Skeletal muscle satellite cell (primary cell): ENCODE results near the gene CCDC107.
A peak's percentile ranks its signal among the peaks of the same experiment; 100 is the strongest.

ENCODE experiments used
- H3K27me3 ChIP-seq: 2 replicates; pipeline ENCODE4 v1.7.0; 2013; ENCODE audit warnings: low read length; ENCODE audit not compliant: control insufficient read depth, insufficient read depth
- H3K36me3 ChIP-seq: 2 replicates; pipeline ENCODE4 v1.7.0; 2013; ENCODE audit warnings: mild to moderate bottlenecking, control low read depth, low read length; ENCODE audit not compliant: insufficient read depth
- H3K4me1 ChIP-seq: 2 replicates; pipeline ENCODE4 v1.7.0; 2013; ENCODE audit warnings: low read length; ENCODE audit not compliant: control insufficient read depth, insufficient read depth
- H3K4me2 ChIP-seq: 2 replicates; pipeline ENCODE4 v1.7.0; 2013; ENCODE audit warnings: mild to moderate bottlenecking, low read length
- H3K4me3 ChIP-seq: 2 replicates; pipeline ENCODE4 v1.7.0; 2013; ENCODE audit warnings: low read length
- H3K9ac ChIP-seq: 2 replicates; pipeline ENCODE4 v1.7.0; 2013; ENCODE audit warnings: mild to moderate bottlenecking, low read depth, low read length, moderate library complexity
- H3K9me3 ChIP-seq: replicated peaks from 2 replicates; pipeline ENCODE4 v1.7.0; 2013; ENCODE audit warnings: mild to moderate bottlenecking, control low read depth, low read length

The CCDC107 gene

DNA sequence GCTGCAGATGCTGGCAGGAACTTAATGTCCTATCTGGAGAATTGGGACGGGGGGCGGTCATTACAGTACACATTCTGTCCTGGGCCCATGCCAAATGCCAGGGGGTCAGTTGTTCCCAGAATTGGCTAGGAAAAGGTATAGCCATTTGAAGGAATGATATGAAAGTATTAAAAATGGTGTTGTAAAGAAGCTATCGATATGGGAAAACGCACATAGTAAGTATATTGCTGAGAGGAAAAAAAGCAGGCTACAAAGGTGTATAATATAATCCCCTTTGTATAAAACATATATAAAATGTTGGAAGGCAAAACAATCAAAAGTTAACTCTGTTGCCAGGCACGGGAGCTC is 7.4 kb downstream of the CCDC107 start:
- Histone ChIP-seq H3K4me3 (peak overlapping the region; percentile 75), H3K27me3 (no peaks in the 10 kb centered on the region), H3K4me1 (peaks cover 32% of the 10 kb centered on the region), H3K9ac (peak overlapping the region; percentile 74), H3K36me3 (peaks cover 11% of the 10 kb centered on the region), H3K9me3 (no peaks in the 10 kb centered on the region), H3K4me2 (peak overlapping the region; percentile 91)

GRCh38 chr9:35666045-35666444 is 8.0 kb downstream of the CCDC107 start:
- H3K36me3 ChIP-seq, result peaks cover 7% of the 10 kb centered on the region
- no peaks in the 10 kb centered on the region for H3K9me3 ChIP-seq
- H3K4me1 ChIP-seq, result peaks cover 26% of the 10 kb centered on the region
- no peaks in the 10 kb centered on the region for H3K27me3 ChIP-seq
- H3K4me3 ChIP-seq, result no peak overlapping the region
- H3K4me2 ChIP-seq, result no peak overlapping the region
- no peak overlapping the region for H3K9ac ChIP-seq

- Histone ChIP-seq H3K9ac (no peak overlapping the region), H3K4me3 (no peak overlapping the region), H3K4me1 (peaks cover 23% of the 10 kb centered on the region), H3K27me3 (no peaks in the 10 kb centered on the region), H3K36me3 (peaks cover 7% of the 10 kb centered on the region), H3K4me2 (no peak overlapping the region), H3K9me3 (no peaks in the 10 kb centered on the region)
These were observed 8.5 kb downstream of the CCDC107 start for GRCh38 chr9:35666549-35666948.

DNA sequence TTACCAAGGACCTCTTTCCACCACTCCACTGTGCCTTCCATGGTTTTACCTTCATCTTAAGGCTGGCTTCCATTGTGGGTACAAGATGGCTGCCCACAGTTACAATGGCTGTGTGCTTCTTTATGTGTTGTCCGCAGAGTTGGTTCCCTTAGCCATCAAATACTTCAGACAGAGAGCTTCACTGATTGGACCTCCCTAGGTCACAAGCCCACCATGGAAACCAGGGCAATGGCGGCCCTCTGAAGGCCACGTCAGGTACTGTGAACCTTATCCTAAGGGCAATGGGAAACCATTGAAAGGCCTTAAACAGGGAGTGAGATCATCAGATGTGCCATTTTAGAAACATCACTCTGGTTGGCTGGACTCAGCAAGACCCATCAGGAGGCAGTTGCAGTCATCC is 9.8 kb downstream of the CCDC107 start:
- no peak overlapping the region for H3K4me3 ChIP-seq
- H3K9ac ChIP-seq, result no peak overlapping the region
- no peaks in the 10 kb centered on the region for H3K9me3 ChIP-seq
- H3K4me2 ChIP-seq, result no peak overlapping the region
- no peaks in the 10 kb centered on the region for H3K27me3 ChIP-seq
- no peaks in the 10 kb centered on the region for H3K36me3 ChIP-seq
- H3K4me1 ChIP-seq, result peaks cover 23% of the 10 kb centered on the region

GRCh38 chr9:35669331-35670145 is 11.4 kb downstream of the CCDC107 start:
- H3K4me1 ChIP-seq, result peaks cover 22% of the 10 kb centered on the region
- no peak overlapping the region for H3K4me2 ChIP-seq
- H3K9me3 ChIP-seq, result no peaks in the 10 kb centered on the region
- peaks cover 2% of the 10 kb centered on the region for H3K27me3 ChIP-seq
- no peaks in the 10 kb centered on the region for H3K36me3 ChIP-seq
- H3K4me3 ChIP-seq, result no peak overlapping the region
- no peak overlapping the region for H3K9ac ChIP-seq

DNA sequence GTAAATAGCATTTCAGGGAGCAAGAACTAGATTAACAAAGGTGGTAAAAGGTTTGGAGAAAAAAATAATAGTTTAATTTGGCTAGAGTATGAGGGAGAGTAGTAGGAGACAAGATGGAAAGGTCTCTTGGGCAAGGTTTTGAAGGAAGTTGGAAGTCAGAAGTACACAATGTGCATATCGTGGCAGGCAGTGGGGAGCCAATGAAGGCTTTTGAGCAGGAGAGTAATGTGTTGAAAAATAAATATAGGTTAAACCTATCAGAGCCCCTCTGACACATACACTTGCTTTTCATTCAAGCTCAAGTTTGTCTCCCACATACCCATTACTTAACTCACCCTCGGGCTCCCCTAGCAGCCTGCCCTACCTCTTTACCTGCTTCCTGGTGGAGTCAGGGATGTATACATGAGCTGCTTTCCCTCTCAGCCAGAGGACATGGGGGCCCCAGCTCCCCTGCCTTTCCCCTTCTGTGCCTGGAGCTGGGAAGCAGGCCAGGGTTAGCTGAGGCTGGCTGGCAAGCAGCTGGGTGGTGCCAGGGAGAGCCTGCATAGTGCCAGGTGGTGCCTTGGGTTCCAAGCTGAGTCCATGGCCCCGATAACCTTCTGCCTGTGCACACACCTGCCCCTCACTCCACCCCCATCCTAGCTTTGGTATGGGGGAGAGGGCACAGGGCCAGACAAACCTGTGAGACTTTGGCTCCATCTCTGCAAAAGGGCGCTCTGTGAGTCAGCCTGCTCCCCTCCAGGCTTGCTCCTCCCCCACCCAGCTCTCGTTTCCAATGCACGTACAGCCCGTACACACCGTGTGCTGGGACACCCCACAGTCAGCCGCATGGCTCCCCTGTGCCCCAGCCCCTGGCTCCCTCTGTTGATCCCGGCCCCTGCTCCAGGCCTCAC is 15.3 kb downstream of the CCDC107 start, which contains the start of gene CA9:
Gene CA9, plus strand, starts transcription at position 797 of the 893 bp plus-strand sequence. Its CDS starts 32 bp downstream, at position 829.
- Histone ChIP-seq H3K9ac (no peak within 1 kb of the TSS), H3K36me3 (no peaks in the 10 kb centered on the region), H3K9me3 (no peaks in the 10 kb centered on the region), H3K4me1 (peaks cover 14% of the 10 kb centered on the region), H3K4me3 (no peak within 1 kb of the TSS), H3K27me3 (peaks cover 7% of the 10 kb centered on the region), H3K4me2 (no peak within 1 kb of the TSS)

DNA sequence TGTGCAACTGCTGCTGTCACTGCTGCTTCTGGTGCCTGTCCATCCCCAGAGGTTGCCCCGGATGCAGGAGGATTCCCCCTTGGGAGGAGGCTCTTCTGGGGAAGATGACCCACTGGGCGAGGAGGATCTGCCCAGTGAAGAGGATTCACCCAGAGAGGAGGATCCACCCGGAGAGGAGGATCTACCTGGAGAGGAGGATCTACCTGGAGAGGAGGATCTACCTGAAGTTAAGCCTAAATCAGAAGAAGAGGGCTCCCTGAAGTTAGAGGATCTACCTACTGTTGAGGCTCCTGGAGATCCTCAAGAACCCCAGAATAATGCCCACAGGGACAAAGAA is 15.9 kb downstream of the CCDC107 start:
- Histone ChIP-seq H3K27me3 (peaks cover 7% of the 10 kb centered on the region), H3K36me3 (no peaks in the 10 kb centered on the region), H3K4me3 (no peak overlapping the region), H3K9me3 (no peaks in the 10 kb centered on the region), H3K4me1 (peaks cover 14% of the 10 kb centered on the region), H3K4me2 (no peak overlapping the region), H3K9ac (no peak overlapping the region)

- Histone ChIP-seq H3K9ac (no peak overlapping the region), H3K36me3 (no peaks in the 10 kb centered on the region), H3K4me2 (peak overlapping the region; percentile 92), H3K9me3 (no peaks in the 10 kb centered on the region), H3K4me1 (peaks cover 14% of the 10 kb centered on the region), H3K27me3 (peaks cover 7% of the 10 kb centered on the region), H3K4me3 (peak overlapping the region; percentile 71)
These were observed 17.1 kb downstream of the CCDC107 start for GRCh38 chr9:35675204-35675603.

DNA sequence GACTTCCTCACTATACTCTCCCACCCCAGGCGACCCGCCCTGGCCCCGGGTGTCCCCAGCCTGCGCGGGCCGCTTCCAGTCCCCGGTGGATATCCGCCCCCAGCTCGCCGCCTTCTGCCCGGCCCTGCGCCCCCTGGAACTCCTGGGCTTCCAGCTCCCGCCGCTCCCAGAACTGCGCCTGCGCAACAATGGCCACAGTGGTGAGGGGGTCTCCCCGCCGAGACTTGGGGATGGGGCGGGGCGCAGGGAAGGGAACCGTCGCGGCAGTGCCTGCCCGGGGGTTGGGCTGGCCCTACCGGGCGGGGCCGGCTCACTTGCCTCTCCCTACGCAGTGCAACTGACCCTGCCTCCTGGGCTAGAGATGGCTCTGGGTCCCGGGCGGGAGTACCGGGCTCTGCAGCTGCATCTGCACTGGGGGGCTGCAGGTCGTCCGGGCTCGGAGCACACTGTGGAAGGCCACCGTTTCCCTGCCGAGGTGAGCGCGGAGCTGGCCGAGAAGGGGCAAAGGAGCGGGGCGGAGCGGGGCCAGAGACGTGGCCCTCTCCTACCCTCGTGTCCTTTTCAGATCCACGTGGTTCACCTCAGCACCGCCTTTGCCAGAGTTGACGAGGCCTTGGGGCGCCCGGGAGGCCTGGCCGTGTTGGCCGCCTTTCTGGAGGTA is 17.8 kb downstream of the CCDC107 start:
- Histone ChIP-seq H3K36me3 (no peaks in the 10 kb centered on the region), H3K4me3 (peak overlapping the region; percentile 71), H3K4me1 (peaks cover 14% of the 10 kb centered on the region), H3K4me2 (peak overlapping the region; percentile 92), H3K9me3 (no peaks in the 10 kb centered on the region), H3K9ac (peak overlapping the region; percentile 38), H3K27me3 (peaks cover 7% of the 10 kb centered on the region)

- Histone ChIP-seq H3K9ac (no peak overlapping the region), H3K9me3 (no peaks in the 10 kb centered on the region), H3K27me3 (peaks cover 7% of the 10 kb centered on the region), H3K4me2 (no peak overlapping the region), H3K36me3 (peaks cover 25% of the 10 kb centered on the region), H3K4me1 (peaks cover 35% of the 10 kb centered on the region), H3K4me3 (no peak overlapping the region)
These were observed 21.0 kb downstream of the CCDC107 start for GRCh38 chr9:35679091-35679490.

GRCh38 chr9:35679766-35680330 is 21.8 kb downstream of the CCDC107 start:
- H3K4me2 ChIP-seq, result no peak overlapping the region
- H3K4me1 ChIP-seq, result peaks cover 42% of the 10 kb centered on the region
- H3K36me3 ChIP-seq, result peaks cover 32% of the 10 kb centered on the region
- H3K4me3 ChIP-seq, result no peak overlapping the region
- H3K9ac ChIP-seq, result no peak overlapping the region
- H3K9me3 ChIP-seq, result no peaks in the 10 kb centered on the region
- H3K27me3 ChIP-seq, result peaks cover 4% of the 10 kb centered on the region
